NB4 (cell line): ENCODE data around the gene MSANTD1.

Source experiments
- DNase-seq: peaks from one replicate; pipeline ENCODE4 v3.0.0; 2010; ENCODE audit warnings: low read depth
- H3K4me3 ChIP-seq: one replicate; pipeline ENCODE4 v1.5.1; 2011; ENCODE audit warnings: mild to moderate bottlenecking, low read depth, low read length, moderate library complexity
- CTCF ChIP-seq: IDR thresholded peaks from one replicate; pipeline ENCODE4 v1.5.1; 2012; ENCODE audit warnings: low read depth, low read length
- MAX ChIP-seq: IDR thresholded peaks from 2 replicates; pipeline ENCODE4 v1.6.1; 2011; ENCODE audit warnings: low read depth, low read length
- MYC ChIP-seq: IDR thresholded peaks from 2 replicates; pipeline ENCODE4 v1.6.1; 2011; ENCODE audit warnings: low read depth, low read length
- POLR2A ChIP-seq: IDR thresholded peaks from 2 replicates; pipeline ENCODE4 v1.6.1; 2011; ENCODE audit warnings: mild to moderate bottlenecking; ENCODE audit not compliant: insufficient read length; ENCODE audit errors: extremely low read depth

The MSANTD1 gene

GRCh38 chr4:3237266-3237665, 11.7 kb upstream of the MSANTD1 start:
- no peak overlapping the region for H3K4me3 ChIP-seq
- no peak for DNase-seq
- no peak for TF ChIP-seq MYC
- TF ChIP-seq POLR2A, result no peak
- no peak for TF ChIP-seq CTCF
- no peak for TF ChIP-seq MAX

GRCh38 chr4:3237712-3238560, 11.0 kb upstream of the MSANTD1 start:
- DNase-seq, result no peak
- H3K4me3 ChIP-seq, result no peak overlapping the region
- TF ChIP-seq POLR2A, result no peak
- no peak for TF ChIP-seq CTCF
- no peak for TF ChIP-seq MAX

GRCh38 chr4:3238721-3239120, 10.2 kb upstream of the MSANTD1 start:
- TF ChIP-seq MYC (no peak), CTCF (no peak), POLR2A (no peak), MAX (no peak)
- no peak for DNase-seq
- H3K4me3 ChIP-seq, result no peak overlapping the region

- DNase-seq, result no peak
- no peak overlapping the region for H3K4me3 ChIP-seq
- TF ChIP-seq POLR2A, result no peak
- TF ChIP-seq MAX, result no peak
- no peak for TF ChIP-seq CTCF
- TF ChIP-seq MYC, result no peak
Observed at GRCh38 chr4:3239303-3239702, 9.7 kb upstream of the MSANTD1 start.

- DNase-seq, result no peak
- no peak for TF ChIP-seq MYC
- TF ChIP-seq POLR2A, result no peak
- TF ChIP-seq CTCF, result no peak
- TF ChIP-seq MAX, result no peak
- no peak overlapping the region for H3K4me3 ChIP-seq
Observed at GRCh38 chr4:3239998-3240920, 8.7 kb upstream of the MSANTD1 start.
